A549 (cell line): Measurements from ENCODE around the gene POLDIP2. TPM values are rescaled to one million over a fixed set of nuclear protein-coding genes. Genes with fewer than 3 reads are reported as not detected.

Experiments
- ATAC-seq, 2 experiments: fragments of 200-7000 bp in 1 of 2; fragments of >200 bp in 1 of 2; cut with Nextera tagmentation in 1 of 2; cut with Tn5 transposase in 1 of 2; 3 replicates each; pipeline versions ENCODE4 v1.8.0 to v1.9.1; 2018 to 2020; ENCODE audit warnings: mild to moderate bottlenecking in 1 of 2, moderate library complexity in 1 of 2
- CTCF ChIA-PET: fragments of 300-600 bp; sonication (Branson Sonifier 250); formaldehyde crosslinking; extraction: SDS; loops from one replicate; lab custom pipeline; 2021; ENCODE audit warnings: antibody characterized with exemption, inconsistent platforms; lab: Yijun Ruan, JAX
- POLR2A ChIA-PET: fragments of 350-600 bp; formaldehyde crosslinking; extraction: SDS; loops from one replicate; lab custom pipeline; 2021; ENCODE audit warnings: antibody characterized with exemption, inconsistent platforms; lab: Yijun Ruan, JAX
- DNase-seq, 2 experiments: peaks; one replicate each; pipeline versions ENCODE4 v3.0.0 to v3.0.0-alpha.2; 2011 to 2016; ENCODE audit warnings: low read depth in 1 of 2, low spot score in 1 of 2
- FAIRE-seq: peaks from 2 replicates; lab custom pipeline; 2011; peaks lifted over from hg19 to GRCh38; lab: Jason Lieb, UNC
- H3K27ac ChIP-seq, 2 experiments: fragments of >200 bp; sonication (Bioruptor Twin); formaldehyde crosslinking; 3 replicates each; pipeline ENCODE4 v1.5.1; 2016 to 2017
- H3K4me1 ChIP-seq: fragments of >200 bp; sonication (Bioruptor Twin); formaldehyde crosslinking; 3 replicates; pipeline ENCODE4 v1.6.1; 2016
- H3K4me2 ChIP-seq: fragments of >200 bp; sonication (Bioruptor Twin); formaldehyde crosslinking; 3 replicates; pipeline ENCODE4 v1.6.1; 2016
- H3K4me3 ChIP-seq: fragments of >200 bp; sonication (Bioruptor Twin); formaldehyde crosslinking; 3 replicates; pipeline ENCODE4 v1.5.1; 2016
- H3K9me3 ChIP-seq: fragments of >200 bp; sonication (Bioruptor Twin); formaldehyde crosslinking; 3 replicates; pipeline ENCODE4 v1.6.1; 2016
- BCL3 ChIP-seq: fragments of >200 bp; sonication (Bioruptor Twin); formaldehyde crosslinking; IDR thresholded peaks from 3 replicates; pipeline ENCODE4 v1.6.1; 2016
- CBX8 ChIP-seq: fragments of 200-600 bp; sonication (generic); IDR thresholded peaks from 2 replicates; pipeline ENCODE4 v1.6.1; 2016
- CTCF ChIP-seq: fragments of >200 bp; sonication (Bioruptor Twin); formaldehyde crosslinking; IDR thresholded peaks from 3 replicates; pipeline ENCODE4 v1.5.1; 2016
- ELK1 ChIP-seq: fragments of 150-350 bp; IDR thresholded peaks from 2 replicates; pipeline ENCODE4 v1.6.1; 2014; ENCODE audit warnings: low read depth, mild to moderate bottlenecking, low read length
- EP300 ChIP-seq, 2 experiments: fragments of >200 bp; sonication (Bioruptor Twin); formaldehyde crosslinking; IDR thresholded peaks; 2 replicates in 1 of 2; 3 replicates in 1 of 2; pipeline ENCODE4 v1.6.1; 2016 to 2017
- FOSB ChIP-seq: fragments of 250-450 bp; sonication (Bioruptor Pico); IDR thresholded peaks from 2 replicates; pipeline ENCODE4 v1.5.0; 2020; ENCODE audit warnings: mild to moderate bottlenecking, moderate library complexity
- HDAC2 ChIP-seq: fragments of 200-600 bp; sonication (generic); IDR thresholded peaks from 2 replicates; pipeline ENCODE4 v1.6.1; 2016
- HOXA7 ChIP-seq: fragments of 250-450 bp; sonication (Bioruptor Pico); IDR thresholded peaks from 2 replicates; pipeline ENCODE4 v1.5.0; 2020; ENCODE audit warnings: mild to moderate bottlenecking, moderate library complexity
- JUN ChIP-seq, 2 experiments: fragments of >200 bp; sonication (Bioruptor Twin); formaldehyde crosslinking; IDR thresholded peaks; 2 replicates in 1 of 2; 3 replicates in 1 of 2; pipeline ENCODE4 v1.6.1; 2016 to 2017
- KDM1A ChIP-seq: fragments of 200-600 bp; sonication (generic); IDR thresholded peaks from 2 replicates; pipeline ENCODE4 v1.6.1; 2016; ENCODE audit warnings: low read depth, mild to moderate bottlenecking
- KDM5A ChIP-seq: fragments of 200-600 bp; sonication (generic); IDR thresholded peaks from 2 replicates; pipeline ENCODE4 v1.6.1; 2016; ENCODE audit warnings: antibody characterized with exemption, mild to moderate bottlenecking
- MYC ChIP-seq: IDR thresholded peaks from 2 replicates; pipeline ENCODE4 v1.6.1; 2012; ENCODE audit warnings: mild to moderate bottlenecking, inconsistent platforms, low read length, improper control_type of control experiment, borderline replicate concordance
- PHF8 ChIP-seq: fragments of 200-600 bp; sonication (generic); IDR thresholded peaks from 2 replicates; pipeline ENCODE4 v1.6.1; 2016; ENCODE audit warnings: low read depth, mild to moderate bottlenecking, antibody characterized with exemption, moderate library complexity, borderline replicate concordance
- POLR2A ChIP-seq: IDR thresholded peaks from 2 replicates; pipeline ENCODE4 v1.6.1; 2012; ENCODE audit warnings: mild to moderate bottlenecking, low read length
- POLR2AphosphoS2 ChIP-seq: conservative IDR thresholded peaks from 2 replicates; pipeline ENCODE4 v1.6.1; 2012; ENCODE audit warnings: low read length, improper control_type of control experiment, inconsistent platforms
- RAD21 ChIP-seq, 2 experiments: fragments of >200 bp in 1 of 2; sonication (Bioruptor Twin) in 1 of 2; formaldehyde crosslinking in 1 of 2; IDR thresholded peaks in 1 of 2; conservative IDR thresholded peaks in 1 of 2; 2 replicates in 1 of 2; 3 replicates in 1 of 2; pipeline ENCODE4 v1.6.1; 2012 to 2018; ENCODE audit warnings: inconsistent platforms in 1 of 2
- SMC3 ChIP-seq: fragments of >200 bp; sonication (Bioruptor Twin); formaldehyde crosslinking; IDR thresholded peaks from 3 replicates; pipeline ENCODE4 v1.6.1; 2018; ENCODE audit warnings: inconsistent platforms
- TFCP2L1 ChIP-seq: fragments of 250-450 bp; sonication (Bioruptor Pico); IDR thresholded peaks from 2 replicates; pipeline ENCODE4 v1.5.0; 2021; ENCODE audit warnings: mild to moderate bottlenecking
- USF2 ChIP-seq: fragments of 450-650 bp; IDR thresholded peaks from 2 replicates; pipeline ENCODE4 v1.6.1; 2014; ENCODE audit warnings: antibody characterized with exemption
- WGBS: methylation state at CpG from one replicate; pipeline ENCODE4 v1.1.6; 2017; ENCODE audit errors: missing lambda C conversion rate; 5-methylcytosine and 5-hydroxymethylcytosine counted together
- polyA minus RNA-seq: library from RNA; depleted of rRNA, polyadenylated mRNA; stranded (reverse); fragments of >200 nt; gene quantifications from 2 replicates; pipeline ENCODE4 v1.2.3, GENCODE V29; 2011; rRNA and poly(A)+ RNA removed
- polyA plus RNA-seq, 4 experiments: library from polyadenylated mRNA; depleted of rRNA in 3 of 4; stranded (reverse); fragments of >200 nt; fragmentation: RNase III in 1 of 4; extraction: RNeasy Plus Mini Kit Qiagen cat#74134 plus additional on column Dnase treatment in 1 of 4; gene quantifications; 2 replicates in 3 of 4; 3 replicates in 1 of 4; pipeline ENCODE4 v1.2.3, GENCODE V29; 2011 to 2017
- TF ChIP-seq, protein P1 (sequence below): IDR thresholded peaks from 2 replicates; pipeline ENCODE4 v1.6.1; 2012; ENCODE audit warnings: low read depth, borderline replicate concordance
- TF ChIP-seq, protein P2 (sequence below): IDR thresholded peaks from 2 replicates; pipeline ENCODE4 v1.6.1; 2012

Gene POLDIP2
- polyA plus RNA-seq (2011; rRNA removed) = 132 and 162 TPM in 2 replicates
- polyA plus RNA-seq (2012; cell fraction: cytosol; rRNA removed) = 145 and 182 TPM in 2 replicates
- polyA plus RNA-seq (2012; cell fraction: nucleus; rRNA removed) = 98.1 and 111 TPM in 2 replicates
- polyA plus RNA-seq (2017; fragmentation: RNase III; extraction: RNeasy Plus Mini Kit Qiagen cat#74134 plus additional on column Dnase treatment) = 125 to 130 TPM (median 127 TPM) in 3 replicates
- 148 and 169 TPM in 2 replicates for polyA minus RNA-seq

DNA sequence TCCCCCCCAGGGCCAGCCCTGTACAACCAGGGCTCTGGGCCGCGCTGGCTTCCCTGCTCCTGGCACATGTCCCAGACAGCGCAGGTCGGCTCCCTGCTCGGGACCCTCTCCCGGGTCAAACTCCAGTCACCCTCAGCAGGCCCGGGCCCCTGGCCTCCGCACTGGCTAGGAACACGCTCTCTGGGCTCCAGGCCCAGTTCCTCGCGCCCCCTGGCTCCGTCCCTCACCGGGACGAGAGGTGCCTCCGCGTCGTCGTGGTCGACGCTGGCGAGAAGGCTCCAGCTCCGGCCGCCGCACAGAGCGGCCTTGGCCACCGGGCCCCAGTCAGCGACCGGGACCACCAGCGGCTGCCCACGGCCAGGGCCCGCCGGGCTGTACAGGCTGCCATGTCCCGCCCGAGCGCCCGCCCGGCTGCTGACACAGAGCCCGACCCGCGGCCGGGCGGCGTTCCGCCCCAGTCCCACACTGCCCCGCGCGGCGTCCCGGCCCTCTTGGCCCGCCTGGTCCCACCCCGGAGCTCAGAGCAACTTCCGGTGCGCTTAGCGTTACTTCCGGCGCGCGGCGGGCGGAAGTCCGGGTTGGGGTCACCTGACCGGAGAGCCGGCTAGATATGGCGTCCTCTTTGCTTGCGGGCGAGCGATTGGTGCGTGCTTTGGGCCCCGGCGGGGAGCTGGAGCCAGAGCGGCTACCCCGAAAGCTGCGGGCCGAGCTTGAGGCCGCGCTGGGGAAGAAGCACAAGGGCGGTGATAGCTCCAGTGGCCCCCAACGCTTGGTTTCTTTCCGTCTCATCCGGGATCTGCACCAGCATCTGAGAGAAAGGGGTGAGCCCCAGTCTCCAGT, at the start of gene POLDIP2:
POLDIP2 (minus strand) TSS at position 467 of the 840 bp plus-strand sequence; CDS start at position 388, 79 bp downstream.
- TF ChIP-seq KDM5A = peak; percentile 100
- peak; percentile 39; the same call in 1 of the 3 replicates for TF ChIP-seq SMC3
- TF ChIP-seq ELK1 = peak; percentile 81; the same call in 1 of the 2 replicates
- TF ChIP-seq HDAC2 = peak; percentile 95; the same call in 1 of the 2 replicates
- peak; percentile 93 for TF ChIP-seq POLR2A
- TF ChIP-seq, protein P1, sequence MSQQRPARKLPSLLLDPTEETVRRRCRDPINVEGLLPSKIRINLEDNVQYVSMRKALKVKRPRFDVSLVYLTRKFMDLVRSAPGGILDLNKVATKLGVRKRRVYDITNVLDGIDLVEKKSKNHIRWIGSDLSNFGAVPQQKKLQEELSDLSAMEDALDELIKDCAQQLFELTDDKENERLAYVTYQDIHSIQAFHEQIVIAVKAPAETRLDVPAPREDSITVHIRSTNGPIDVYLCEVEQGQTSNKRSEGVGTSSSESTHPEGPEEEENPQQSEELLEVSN = 0 out of 2 replicates have a peak, but pooled peaks have one; percentile 9
- no peak for TF ChIP-seq FOSB (CRISPR knock-in tag)
- TF ChIP-seq PHF8 = peak; percentile 97
- TF ChIP-seq HOXA7 = no peak
- TF ChIP-seq EP300 (IDR thresholded peaks at IDR 0.05) = peak in 1 of 2 experiments; percentile 30; a peak in 1 of 5 replicates
- 0 out of 2 replicates have a peak, but pooled peaks have one; percentile 50 for TF ChIP-seq TFCP2L1 (CRISPR knock-in tag)
- peak; percentile 28; the same call in 1 of the 2 replicates for TF ChIP-seq MYC
- TF ChIP-seq JUN (IDR thresholded peaks at IDR 0.05) = peak; percentile 84 to 98
- no peak for TF ChIP-seq CBX8
- peak; percentile 92 for TF ChIP-seq USF2
- TF ChIP-seq BCL3 = peak; percentile 94; the same call in 2 of the 3 replicates
- TF ChIP-seq, protein P2, sequence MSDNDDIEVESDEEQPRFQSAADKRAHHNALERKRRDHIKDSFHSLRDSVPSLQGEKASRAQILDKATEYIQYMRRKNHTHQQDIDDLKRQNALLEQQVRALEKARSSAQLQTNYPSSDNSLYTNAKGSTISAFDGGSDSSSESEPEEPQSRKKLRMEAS = peak; percentile 70
- TF ChIP-seq POLR2AphosphoS2 = no peak
- peak in 1 of 2 experiments; percentile 51; a peak in 3 of 5 replicates for TF ChIP-seq RAD21 (conservative IDR thresholded peaks at IDR 0.05 in 1 of 2, IDR thresholded peaks at IDR 0.05 in 1 of 2)
- peak within 1 kb of the TSS; percentile 84 for H3K4me3 ChIP-seq
- ATAC-seq = peak; percentile 98 to 100
- ChIA-PET POLR2A (interaction anchor here (0.6 to 2.9 kb wide), 27 partner anchors 8 to 316 kb away, joined by 3 to 65 read pairs (median 6); partner anchors contain the start of genes IFT20, PIGS, SARM1 and TMEM97), CTCF (interaction anchor here (0.7 to 5.9 kb wide), 8 partner anchors 11 to 108 kb away, joined by 3 to 35 read pairs (median 8); partner anchors contain the start of genes IFT20, TNFAIP1 and VTN)
- peaks cover 16% of the 10 kb centered on the region for H3K4me1 ChIP-seq
- peak within 1 kb of the TSS; percentile 93 to 96 for H3K27ac ChIP-seq
- peak within 1 kb of the TSS; percentile 97 for H3K4me2 ChIP-seq
- peak; percentile 93 to 96 for DNase-seq
- FAIRE-seq = no peak
- no peaks in the 10 kb centered on the region for H3K9me3 ChIP-seq
- WGBS = 2% methylated on average over 50 of the region's 80 CpGs

DNA sequence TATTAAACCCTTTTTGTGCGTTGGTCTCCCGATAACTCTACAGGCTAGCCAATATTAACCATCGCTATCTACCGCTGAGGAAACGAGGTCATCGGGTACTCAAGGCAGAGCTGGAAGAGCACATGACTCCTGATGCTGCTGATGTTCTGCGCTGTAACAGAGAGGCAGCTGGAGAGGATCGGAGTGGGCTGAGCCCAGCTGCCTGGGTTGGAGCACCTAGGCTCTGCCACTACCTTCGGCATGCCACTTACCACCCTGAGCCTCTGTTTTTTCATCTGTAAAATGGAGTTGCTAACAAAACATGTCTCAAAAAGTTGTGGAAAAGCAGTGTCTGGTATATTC, 49.1 kb upstream of the POLDIP2 start:
- Histone ChIP-seq H3K9me3 (no peaks in the 10 kb centered on the region), H3K27ac (peak overlapping the region; percentile 89 to 96), H3K4me1 (peaks cover 15% of the 10 kb centered on the region), H3K4me3 (peak overlapping the region; percentile 80), H3K4me2 (peak overlapping the region; percentile 88)
- ChIA-PET CTCF (interaction anchor here (1.1 to 5.6 kb wide), 3 partner anchors 11 to 140 kb away, joined by 3 to 53 read pairs (median 4); no protein-coding TSS in a partner anchor), POLR2A (interaction anchor here (1.0 to 1.4 kb wide), 2 partner anchors 10 to 71 kb away, joined by 3 to 5 read pairs; partner anchors contain the start of gene TNFAIP1)
- peak; percentile 54; the same call in 1 of the 2 replicates for TF ChIP-seq KDM1A
- TF ChIP-seq CTCF = no peak
- whole genome bisulfite sequencing = 44% methylated on average over 9 of the region's 9 CpGs
- no peak for DNase-seq
- no peak for FAIRE-seq
- peak; percentile 16 to 25; a peak in 4 of 6 replicates for ATAC-seq
